Activated T-helper 1 cell treated with anti-CD3 and anti-CD28 coated beads, Interleukin-2, amount 50 U/mL, for 16 hours (primary cell): ENCODE data around the gene SEC14L1.

ENCODE experiments used
- DNase-seq, 2 donors: peaks; one replicate each; pipeline ENCODE4 v3.0.0-alpha.2; 2020; ENCODE audit warnings: low read depth in 1 of 2, low spot score in 1 of 2

SEC14L1 gene

GRCh38 chr17:77188084-77189066 lies 47.6 kb downstream of the SEC14L1 start:
- DNase-seq: no peak

GRCh38 chr17:77189148-77189547 lies 48.4 kb downstream of the SEC14L1 start:
- DNase-seq: no peak

GRCh38 chr17:77190576-77190975 lies 49.8 kb downstream of the SEC14L1 start:
- no peak for DNase-seq

- no peak for DNase-seq
Observed at GRCh38 chr17:77191244-77191643, 50.5 kb downstream of the SEC14L1 start.

- no peak for DNase-seq
Observed at GRCh38 chr17:77193653-77194052, 52.9 kb downstream of the SEC14L1 start.

- DNase-seq: no peak
Observed at GRCh38 chr17:77194179-77194578, 53.4 kb downstream of the SEC14L1 start.

- DNase-seq: no peak
Observed at GRCh38 chr17:77196251-77196650, 55.5 kb downstream of the SEC14L1 start.

GRCh38 chr17:77197115-77197514 lies 56.3 kb downstream of the SEC14L1 start:
- no peak for DNase-seq

GRCh38 chr17:77200711-77201110 lies 59.9 kb downstream of the SEC14L1 start:
- DNase-seq: no peak

GRCh38 chr17:77203436-77203835 lies 62.7 kb downstream of the SEC14L1 start:
- no peak for DNase-seq

- no peak for DNase-seq
Observed at GRCh38 chr17:77203846-77204245, 63.1 kb downstream of the SEC14L1 start.

- DNase-seq: no peak
Observed at GRCh38 chr17:77204536-77204935, 63.8 kb downstream of the SEC14L1 start.

GRCh38 chr17:77205396-77206125 lies 64.8 kb downstream of the SEC14L1 start:
- no peak for DNase-seq

- no peak for DNase-seq
Observed at GRCh38 chr17:77206158-77206956, 65.6 kb downstream of the SEC14L1 start.

GRCh38 chr17:77207689-77208216 lies 67.0 kb downstream of the SEC14L1 start:
- DNase-seq: no peak

- no peak for DNase-seq
Observed at GRCh38 chr17:77208217-77208808, 67.5 kb downstream of the SEC14L1 start.

- DNase-seq: no peak
Observed at GRCh38 chr17:77208856-77209255, 68.1 kb downstream of the SEC14L1 start.

- no peak for DNase-seq
Observed at GRCh38 chr17:77209330-77209748, 68.6 kb downstream of the SEC14L1 start.

- DNase-seq: no peak
Observed at GRCh38 chr17:77210331-77210730, 69.6 kb downstream of the SEC14L1 start.

GRCh38 chr17:77210946-77211541 lies 70.3 kb downstream of the SEC14L1 start:
- no peak for DNase-seq
